ENCODE data around the gene PARVA.

PARVA gene

DNA sequence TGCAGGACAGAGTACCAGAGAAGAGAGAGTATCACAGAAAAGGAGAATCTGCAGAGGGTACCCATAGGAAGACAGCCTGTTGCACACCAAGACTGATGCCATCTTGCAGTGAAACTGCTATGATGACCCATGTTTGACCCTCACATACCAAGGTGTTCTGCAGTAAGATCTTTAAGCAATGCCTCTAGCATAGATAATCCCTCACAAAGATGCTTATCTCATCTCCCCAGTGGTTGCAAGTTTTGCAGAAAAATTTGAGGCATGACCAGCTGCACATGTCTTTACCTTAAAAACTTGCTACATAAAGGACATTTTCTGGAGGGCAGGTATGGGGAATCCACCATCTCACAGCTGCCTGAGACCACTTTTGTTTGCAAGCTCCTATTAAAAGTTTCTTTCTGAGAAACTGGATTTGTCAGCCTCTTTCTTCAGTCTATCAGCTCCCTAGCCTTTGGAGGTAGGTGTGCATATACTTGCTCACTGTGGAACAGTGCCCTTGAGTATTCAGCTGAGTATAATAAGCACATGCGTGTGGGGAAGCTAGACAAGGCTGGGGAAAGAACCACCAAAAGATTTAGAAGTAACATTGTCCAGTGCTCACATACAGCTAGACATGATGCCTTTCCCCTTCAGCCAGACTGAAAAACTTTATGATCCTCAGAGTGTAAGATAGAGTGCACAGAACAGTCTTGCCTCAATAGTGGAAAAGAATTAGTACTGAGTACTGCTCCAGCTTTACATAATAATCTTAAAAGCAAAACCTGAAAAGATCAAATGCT, 196.5 kb downstream of the PARVA start:
- DNase-seq (ENCODE audit: insufficient read length, low spot score) (no peak), FAIRE-seq (no peak)
- TF ChIP-seq PAX5 (IDR thresholded peaks at IDR 0.05; ENCODE audit: insufficient read depth, low read length, severe bottlenecking) (no peak), POU2F2 (IDR thresholded peaks at IDR 0.05; ENCODE audit: low read depth, low read length) (no peak), SPI1 (IDR thresholded peaks at IDR 0.05; ENCODE audit: low read depth, low read length) (no peak), POLR2AphosphoS5 (IDR thresholded peaks at IDR 0.05; ENCODE audit: low read depth, low read length) (no peak), POLR2A (IDR thresholded peaks at IDR 0.05; ENCODE audit: low read depth, low read length) (no peak), TAF1 (IDR thresholded peaks at IDR 0.05; ENCODE audit: low read depth, low read length) (no peak)

- no peak for TF ChIP-seq POLR2AphosphoS5 (IDR thresholded peaks at IDR 0.05; ENCODE audit: low read depth, low read length)
- TF ChIP-seq POLR2A (IDR thresholded peaks at IDR 0.05; ENCODE audit: low read depth, low read length), result no peak
- no peak for TF ChIP-seq TAF1 (IDR thresholded peaks at IDR 0.05; ENCODE audit: low read depth, low read length)
- TF ChIP-seq POU2F2 (IDR thresholded peaks at IDR 0.05; ENCODE audit: low read depth, low read length), result no peak
- TF ChIP-seq SPI1 (IDR thresholded peaks at IDR 0.05; ENCODE audit: low read depth, low read length), result no peak
- TF ChIP-seq PAX5 (IDR thresholded peaks at IDR 0.05; ENCODE audit: insufficient read depth, low read length, severe bottlenecking), result no peak
- DNase-seq (ENCODE audit: insufficient read length, low spot score) (no peak), FAIRE-seq (no peak)
Observed at GRCh38 chr11:12577725-12578644, 200.6 kb downstream of the PARVA start.

DNA sequence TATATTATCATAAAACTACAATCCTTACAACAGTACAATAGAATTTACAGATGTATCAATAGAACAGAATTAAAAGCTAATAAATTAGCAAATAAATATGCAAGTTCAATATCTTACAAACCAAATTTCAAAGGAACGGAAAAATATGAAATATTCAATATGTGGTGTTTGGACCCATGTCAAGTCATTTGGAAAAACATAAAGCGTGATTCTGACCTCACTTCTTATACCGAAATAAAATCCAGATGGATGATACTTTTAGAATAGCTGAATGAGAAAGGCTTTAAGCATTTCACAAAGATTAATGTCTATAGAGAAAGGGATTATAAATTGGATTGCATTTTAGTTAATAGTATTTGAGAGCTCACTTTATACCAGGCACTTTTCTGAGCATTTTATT, 204.0 kb downstream of the PARVA start:
- FAIRE-seq, result no peak
- DNase-seq (ENCODE audit: insufficient read length, low spot score), result no peak
- TF ChIP-seq POLR2A (IDR thresholded peaks at IDR 0.05; ENCODE audit: low read depth, low read length) (no peak), POU2F2 (IDR thresholded peaks at IDR 0.05; ENCODE audit: low read depth, low read length) (no peak), POLR2AphosphoS5 (IDR thresholded peaks at IDR 0.05; ENCODE audit: low read depth, low read length) (no peak), PAX5 (IDR thresholded peaks at IDR 0.05; ENCODE audit: insufficient read depth, low read length, severe bottlenecking) (no peak), SPI1 (IDR thresholded peaks at IDR 0.05; ENCODE audit: low read depth, low read length) (no peak), TAF1 (IDR thresholded peaks at IDR 0.05; ENCODE audit: low read depth, low read length) (no peak)

GRCh38 chr11:12581923-12582322, 204.6 kb downstream of the PARVA start:
- no peak for TF ChIP-seq POU2F2 (IDR thresholded peaks at IDR 0.05; ENCODE audit: low read depth, low read length)
- no peak for TF ChIP-seq POLR2A (IDR thresholded peaks at IDR 0.05; ENCODE audit: low read depth, low read length)
- TF ChIP-seq TAF1 (IDR thresholded peaks at IDR 0.05; ENCODE audit: low read depth, low read length), result no peak
- no peak for DNase-seq (ENCODE audit: insufficient read length, low spot score)
- no peak for FAIRE-seq

All from GM12891 (cell line).